ENCODE results near the gene RFXANK.

- TF ChIP-seq CTCF (IDR thresholded peaks at IDR 0.05) (no peak), ZFX (IDR thresholded peaks at IDR 0.05; ENCODE audit: borderline replicate concordance) (no peak)
These were observed 40.2 kb downstream of the RFXANK start for GRCh38 chr19:19232261-19232721.

All from 22Rv1 (cell line).